Measurements from ENCODE around the gene LGI1.

LGI1 gene

GRCh38 chr10:93837822-93838221 lies 80.1 kb downstream of the LGI1 start:
- peaks cover 3% of the 10 kb centered on the region for H3K27me3 Mint-ChIP-seq (ENCODE audit: low read depth)
- H3K9me3 Mint-ChIP-seq, result no peaks in the 10 kb centered on the region
- no peaks in the 10 kb centered on the region for H3K36me3 Mint-ChIP-seq (ENCODE audit: low read depth)
- no peak overlapping the region for H3K4me3 Mint-ChIP-seq
- no peak overlapping the region for H3K27ac Mint-ChIP-seq
- no peaks in the 10 kb centered on the region for H3K4me1 Mint-ChIP-seq (ENCODE audit: low read depth)

GRCh38 chr10:93838278-93838677 lies 80.5 kb downstream of the LGI1 start:
- Mint-ChIP-seq H3K9me3 (no peaks in the 10 kb centered on the region), H3K27me3 (ENCODE audit: low read depth) (peaks cover 3% of the 10 kb centered on the region), H3K4me1 (ENCODE audit: low read depth) (no peaks in the 10 kb centered on the region), H3K36me3 (ENCODE audit: low read depth) (no peaks in the 10 kb centered on the region), H3K27ac (no peak overlapping the region), H3K4me3 (no peak overlapping the region)

- H3K27me3 Mint-ChIP-seq (ENCODE audit: low read depth), result peaks cover 3% of the 10 kb centered on the region
- H3K4me1 Mint-ChIP-seq (ENCODE audit: low read depth), result no peaks in the 10 kb centered on the region
- no peaks in the 10 kb centered on the region for H3K9me3 Mint-ChIP-seq
- H3K36me3 Mint-ChIP-seq (ENCODE audit: low read depth), result no peaks in the 10 kb centered on the region
- H3K4me3 Mint-ChIP-seq, result no peak overlapping the region
- no peak overlapping the region for H3K27ac Mint-ChIP-seq
Observed at GRCh38 chr10:93841961-93842360, 84.2 kb downstream of the LGI1 start.

GRCh38 chr10:93844979-93845626 lies 87.4 kb downstream of the LGI1 start:
- Mint-ChIP-seq H3K4me3 (no peak overlapping the region), H3K9me3 (no peaks in the 10 kb centered on the region), H3K36me3 (ENCODE audit: low read depth) (no peaks in the 10 kb centered on the region), H3K27ac (no peak overlapping the region), H3K4me1 (ENCODE audit: low read depth) (no peaks in the 10 kb centered on the region), H3K27me3 (ENCODE audit: low read depth) (no peaks in the 10 kb centered on the region)

Data from T-helper 1 cell treated with Interleukin-12 subunit alpha and Interleukin-12 subunit beta and Interleukin-4 antibody, amounts not matched to agents 30 μg/mL and 1 μg/mL, for 36 hours (primary cell).